HEK293 (cell line): ENCODE results near the gene BORCS8.

Experiments used
- GFI1B ChIP-seq: fragments of 450-650 bp; formaldehyde crosslinking; IDR thresholded peaks from 2 replicates; pipeline ENCODE4 v1.5.1; 2016; ENCODE audit warnings: missing biosample characterization, missing genetic modification characterization
- HOXC10 ChIP-seq: sonication (generic); formaldehyde crosslinking; IDR thresholded peaks from 2 replicates; pipeline ENCODE4 v1.8.1; 2023; ENCODE audit warnings: mild to moderate bottlenecking, missing genetic modification reagents
- IKZF3 ChIP-seq: fragments of 450-650 bp; IDR thresholded peaks from 2 replicates; pipeline ENCODE4 v1.5.0; 2018; ENCODE audit warnings: missing biosample characterization, mild to moderate bottlenecking, missing genetic modification characterization, moderate library complexity
- SETDB1 ChIP-seq: IDR thresholded peaks from one replicate; pipeline ENCODE4 v1.6.1; 2017; ENCODE audit warnings: mild to moderate bottlenecking, low read length, moderate library complexity, mixed read lengths; ENCODE audit not compliant: insufficient read length
- ZBTB1 ChIP-seq: fragments of 450-650 bp; formaldehyde crosslinking; IDR thresholded peaks from 2 replicates; pipeline ENCODE4 v1.5.1; 2016; ENCODE audit warnings: missing biosample characterization, missing genetic modification characterization
- ZBTB20 ChIP-seq: fragments of 450-650 bp; formaldehyde crosslinking; IDR thresholded peaks from 2 replicates; pipeline ENCODE4 v1.5.1; 2016; ENCODE audit warnings: missing biosample characterization, missing genetic modification characterization
- ZBTB21 ChIP-seq: fragments of 450-650 bp; formaldehyde crosslinking; IDR thresholded peaks from 2 replicates; pipeline ENCODE4 v1.5.1; 2017; ENCODE audit warnings: missing biosample characterization, missing genetic modification characterization
- ZFHX2 ChIP-seq: fragments of 450-650 bp; formaldehyde crosslinking; conservative IDR thresholded peaks from 2 replicates; pipeline ENCODE4 v1.5.1; 2016; ENCODE audit warnings: missing biosample characterization, missing genetic modification characterization
- ZFP3 ChIP-seq: fragments of 450-650 bp; formaldehyde crosslinking; IDR thresholded peaks from 2 replicates; pipeline ENCODE4 v1.5.1; 2016; ENCODE audit warnings: low read depth, missing biosample characterization, missing genetic modification characterization
- ZIC2 ChIP-seq: fragments of 450-650 bp; formaldehyde crosslinking; IDR thresholded peaks from 2 replicates; pipeline ENCODE4 v1.5.1; 2016; ENCODE audit warnings: missing biosample characterization, missing genetic modification characterization
- ZNF174 ChIP-seq: fragments of 450-650 bp; formaldehyde crosslinking; IDR thresholded peaks from 2 replicates; pipeline ENCODE4 v1.5.0; 2017; ENCODE audit warnings: missing biosample characterization, mild to moderate bottlenecking, missing genetic modification characterization
- ZNF2 ChIP-seq: fragments of 450-650 bp; formaldehyde crosslinking; IDR thresholded peaks from 2 replicates; pipeline ENCODE4 v1.5.1; 2016; ENCODE audit warnings: missing biosample characterization, missing genetic modification characterization
- ZNF202 ChIP-seq: fragments of 450-650 bp; formaldehyde crosslinking; IDR thresholded peaks from 2 replicates; pipeline ENCODE4 v1.5.1; 2016; ENCODE audit warnings: missing biosample characterization, missing genetic modification characterization, borderline replicate concordance
- ZNF248 ChIP-seq: fragments of 450-650 bp; formaldehyde crosslinking; IDR thresholded peaks from 2 replicates; pipeline ENCODE4 v1.5.1; 2017; ENCODE audit warnings: missing biosample characterization, missing genetic modification characterization
- ZNF335 ChIP-seq: fragments of 450-650 bp; formaldehyde crosslinking; conservative IDR thresholded peaks from 2 replicates; pipeline ENCODE4 v1.5.1; 2016; ENCODE audit warnings: missing biosample characterization, missing genetic modification characterization
- ZNF433 ChIP-seq: fragments of 450-650 bp; formaldehyde crosslinking; IDR thresholded peaks from 2 replicates; pipeline ENCODE4 v1.5.1; 2016; ENCODE audit warnings: missing biosample characterization, missing genetic modification characterization, low read depth
- ZNF48 ChIP-seq: fragments of 450-650 bp; formaldehyde crosslinking; IDR thresholded peaks from 2 replicates; pipeline ENCODE4 v1.5.1; 2016; ENCODE audit warnings: missing biosample characterization, missing genetic modification characterization
- ZNF501 ChIP-seq: fragments of 450-650 bp; formaldehyde crosslinking; IDR thresholded peaks from 2 replicates; pipeline ENCODE4 v1.5.1; 2016; ENCODE audit warnings: missing biosample characterization, missing genetic modification characterization
- ZNF548 ChIP-seq: fragments of 450-650 bp; formaldehyde crosslinking; IDR thresholded peaks from 2 replicates; pipeline ENCODE4 v1.5.1; 2016; ENCODE audit warnings: missing biosample characterization, missing genetic modification characterization
- ZNF558 ChIP-seq: fragments of 450-650 bp; formaldehyde crosslinking; IDR thresholded peaks from 2 replicates; pipeline ENCODE4 v1.5.1; 2016; ENCODE audit warnings: missing biosample characterization, missing genetic modification characterization
- ZNF768 ChIP-seq: fragments of 450-650 bp; formaldehyde crosslinking; IDR thresholded peaks from 2 replicates; pipeline ENCODE4 v1.5.1; 2018; ENCODE audit warnings: missing biosample characterization, mild to moderate bottlenecking, missing genetic modification characterization
- ZNF792 ChIP-seq: fragments of 450-650 bp; formaldehyde crosslinking; IDR thresholded peaks from 2 replicates; pipeline ENCODE4 v1.5.1; 2016; ENCODE audit warnings: missing biosample characterization, missing genetic modification characterization
- ZXDB ChIP-seq: fragments of 450-650 bp; formaldehyde crosslinking; IDR thresholded peaks from 2 replicates; pipeline ENCODE4 v1.5.1; 2016; ENCODE audit warnings: missing biosample characterization, missing genetic modification characterization
- TF ChIP-seq, protein P1 (sequence below): fragments of 450-650 bp; formaldehyde crosslinking; conservative IDR thresholded peaks from 2 replicates; pipeline ENCODE4 v1.5.1; 2016; ENCODE audit warnings: low read depth, missing biosample characterization, missing genetic modification characterization
- TF ChIP-seq, protein P2 (sequence below): fragments of 450-650 bp; formaldehyde crosslinking; IDR thresholded peaks from 2 replicates; pipeline ENCODE4 v1.5.1; 2016; ENCODE audit warnings: missing biosample characterization, missing genetic modification characterization
- TF ChIP-seq, protein P3 (sequence below): fragments of 450-650 bp; formaldehyde crosslinking; IDR thresholded peaks from 2 replicates; pipeline ENCODE4 v1.5.1; 2016; ENCODE audit warnings: missing biosample characterization, missing genetic modification characterization
- TF ChIP-seq, protein P4 (sequence below): fragments of 450-650 bp; formaldehyde crosslinking; IDR thresholded peaks from 2 replicates; pipeline ENCODE4 v1.5.1; 2016; ENCODE audit warnings: missing biosample characterization, missing genetic modification characterization
- TF ChIP-seq, protein P5 (sequence below): fragments of 450-650 bp; formaldehyde crosslinking; IDR thresholded peaks from 2 replicates; pipeline ENCODE4 v1.5.1; 2016; ENCODE audit warnings: missing biosample characterization, missing genetic modification characterization, low read depth
- TF ChIP-seq, protein P6 (sequence below): fragments of 450-650 bp; formaldehyde crosslinking; optimal IDR thresholded peaks from 2 replicates; pipeline ENCODE3; 2016; ENCODE audit warnings: missing biosample characterization, mild to moderate bottlenecking, missing genetic modification characterization

The BORCS8 gene

DNA sequence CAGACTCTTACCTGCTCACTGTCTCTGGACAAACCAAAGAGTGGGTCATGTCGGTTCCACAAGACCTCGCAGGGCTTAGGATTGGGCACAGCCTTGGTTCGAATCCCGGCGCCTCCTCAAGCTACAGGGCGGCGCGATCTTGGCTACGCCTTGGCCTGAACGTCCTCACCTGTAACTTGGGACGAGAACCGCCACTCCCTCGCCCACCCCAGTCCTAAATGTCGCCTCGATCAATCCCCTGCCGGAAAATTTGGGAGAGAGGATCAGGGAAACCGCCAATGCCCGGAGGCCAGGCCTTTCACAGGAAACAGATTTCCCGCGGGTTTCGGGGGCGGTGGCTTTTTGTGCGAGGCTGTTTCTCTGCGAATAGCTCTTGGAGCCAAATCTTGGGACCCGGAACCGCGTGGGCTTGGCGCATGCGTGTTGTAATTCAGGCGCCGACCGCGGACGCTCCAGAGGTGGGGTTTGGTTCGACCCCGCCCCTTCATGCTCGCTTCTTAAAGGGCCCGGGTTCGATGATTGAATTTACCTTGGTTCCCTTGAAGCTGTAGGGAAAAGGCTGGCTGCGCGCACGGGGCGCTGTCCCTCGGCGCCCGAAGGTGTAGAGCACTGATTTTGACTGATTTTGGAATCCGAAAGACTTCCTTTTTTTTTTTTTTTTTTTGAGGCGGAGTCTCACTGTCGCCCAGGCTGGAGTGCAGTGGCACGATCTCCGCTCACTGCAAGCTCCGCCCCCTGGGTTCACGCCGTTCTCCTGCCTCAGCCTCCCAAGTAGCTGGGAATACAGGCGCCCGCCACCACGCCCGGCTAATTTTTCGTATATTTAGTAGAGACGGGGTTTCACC, 11.3 kb upstream of the BORCS8 start, which contains the start of gene NR2C2AP (continued):
- TF ChIP-seq ZNF2 (tag by site-specific recombination): peak; percentile 50; the same call in 1 of the 2 replicates
- peak; percentile 63 for TF ChIP-seq ZXDB
- no peak for TF ChIP-seq GFI1B
- TF ChIP-seq, protein P1, sequence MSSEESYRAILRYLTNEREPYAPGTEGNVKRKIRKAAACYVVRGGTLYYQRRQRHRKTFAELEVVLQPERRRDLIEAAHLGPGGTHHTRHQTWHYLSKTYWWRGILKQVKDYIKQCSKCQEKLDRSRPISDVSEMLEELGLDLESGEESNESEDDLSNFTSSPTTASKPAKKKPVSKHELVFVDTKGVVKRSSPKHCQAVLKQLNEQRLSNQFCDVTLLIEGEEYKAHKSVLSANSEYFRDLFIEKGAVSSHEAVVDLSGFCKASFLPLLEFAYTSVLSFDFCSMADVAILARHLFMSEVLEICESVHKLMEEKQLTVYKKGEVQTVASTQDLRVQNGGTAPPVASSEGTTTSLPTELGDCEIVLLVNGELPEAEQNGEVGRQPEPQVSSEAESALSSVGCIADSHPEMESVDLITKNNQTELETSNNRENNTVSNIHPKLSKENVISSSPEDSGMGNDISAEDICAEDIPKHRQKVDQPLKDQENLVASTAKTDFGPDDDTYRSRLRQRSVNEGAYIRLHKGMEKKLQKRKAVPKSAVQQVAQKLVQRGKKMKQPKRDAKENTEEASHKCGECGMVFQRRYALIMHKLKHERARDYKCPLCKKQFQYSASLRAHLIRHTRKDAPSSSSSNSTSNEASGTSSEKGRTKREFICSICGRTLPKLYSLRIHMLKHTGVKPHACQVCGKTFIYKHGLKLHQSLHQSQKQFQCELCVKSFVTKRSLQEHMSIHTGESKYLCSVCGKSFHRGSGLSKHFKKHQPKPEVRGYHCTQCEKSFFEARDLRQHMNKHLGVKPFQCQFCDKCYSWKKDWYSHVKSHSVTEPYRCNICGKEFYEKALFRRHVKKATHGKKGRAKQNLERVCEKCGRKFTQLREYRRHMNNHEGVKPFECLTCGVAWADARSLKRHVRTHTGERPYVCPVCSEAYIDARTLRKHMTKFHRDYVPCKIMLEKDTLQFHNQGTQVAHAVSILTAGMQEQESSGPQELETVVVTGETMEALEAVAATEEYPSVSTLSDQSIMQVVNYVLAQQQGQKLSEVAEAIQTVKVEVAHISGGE: no peak; the same call in 1 of the 2 replicates
- no peak for TF ChIP-seq ZNF248 (tag by site-specific recombination)
- TF ChIP-seq HOXC10 (CRISPR knock-in tag): no peak
- TF ChIP-seq ZNF792 (tag by site-specific recombination): no peak
- peak; percentile 39; the same call in 1 of the 2 replicates for TF ChIP-seq ZFHX2
- TF ChIP-seq, protein P2, sequence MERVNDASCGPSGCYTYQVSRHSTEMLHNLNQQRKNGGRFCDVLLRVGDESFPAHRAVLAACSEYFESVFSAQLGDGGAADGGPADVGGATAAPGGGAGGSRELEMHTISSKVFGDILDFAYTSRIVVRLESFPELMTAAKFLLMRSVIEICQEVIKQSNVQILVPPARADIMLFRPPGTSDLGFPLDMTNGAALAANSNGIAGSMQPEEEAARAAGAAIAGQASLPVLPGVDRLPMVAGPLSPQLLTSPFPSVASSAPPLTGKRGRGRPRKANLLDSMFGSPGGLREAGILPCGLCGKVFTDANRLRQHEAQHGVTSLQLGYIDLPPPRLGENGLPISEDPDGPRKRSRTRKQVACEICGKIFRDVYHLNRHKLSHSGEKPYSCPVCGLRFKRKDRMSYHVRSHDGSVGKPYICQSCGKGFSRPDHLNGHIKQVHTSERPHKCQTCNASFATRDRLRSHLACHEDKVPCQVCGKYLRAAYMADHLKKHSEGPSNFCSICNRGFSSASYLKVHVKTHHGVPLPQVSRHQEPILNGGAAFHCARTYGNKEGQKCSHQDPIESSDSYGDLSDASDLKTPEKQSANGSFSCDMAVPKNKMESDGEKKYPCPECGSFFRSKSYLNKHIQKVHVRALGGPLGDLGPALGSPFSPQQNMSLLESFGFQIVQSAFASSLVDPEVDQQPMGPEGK (tag by site-specific recombination): peak; percentile 41; the same call in 1 of the 2 replicates
- no peak for TF ChIP-seq ZNF202
- no peak for TF ChIP-seq ZBTB20
- TF ChIP-seq ZNF335 (tag by site-specific recombination): peak; percentile 80
- TF ChIP-seq ZNF501 (tag by site-specific recombination): peak; percentile 55; the same call in 1 of the 2 replicates
- TF ChIP-seq ZNF548 (tag by site-specific recombination): no peak
- no peak for TF ChIP-seq ZNF174 (tag by site-specific recombination)
- no peak for TF ChIP-seq ZFP3 (tag by site-specific recombination)
- TF ChIP-seq ZIC2 (tag by site-specific recombination): no peak
- TF ChIP-seq SETDB1: peak; percentile 27
- TF ChIP-seq, protein P3, sequence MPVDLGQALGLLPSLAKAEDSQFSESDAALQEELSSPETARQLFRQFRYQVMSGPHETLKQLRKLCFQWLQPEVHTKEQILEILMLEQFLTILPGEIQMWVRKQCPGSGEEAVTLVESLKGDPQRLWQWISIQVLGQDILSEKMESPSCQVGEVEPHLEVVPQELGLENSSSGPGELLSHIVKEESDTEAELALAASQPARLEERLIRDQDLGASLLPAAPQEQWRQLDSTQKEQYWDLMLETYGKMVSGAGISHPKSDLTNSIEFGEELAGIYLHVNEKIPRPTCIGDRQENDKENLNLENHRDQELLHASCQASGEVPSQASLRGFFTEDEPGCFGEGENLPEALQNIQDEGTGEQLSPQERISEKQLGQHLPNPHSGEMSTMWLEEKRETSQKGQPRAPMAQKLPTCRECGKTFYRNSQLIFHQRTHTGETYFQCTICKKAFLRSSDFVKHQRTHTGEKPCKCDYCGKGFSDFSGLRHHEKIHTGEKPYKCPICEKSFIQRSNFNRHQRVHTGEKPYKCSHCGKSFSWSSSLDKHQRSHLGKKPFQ (tag by site-specific recombination): no peak
- TF ChIP-seq, protein P4, sequence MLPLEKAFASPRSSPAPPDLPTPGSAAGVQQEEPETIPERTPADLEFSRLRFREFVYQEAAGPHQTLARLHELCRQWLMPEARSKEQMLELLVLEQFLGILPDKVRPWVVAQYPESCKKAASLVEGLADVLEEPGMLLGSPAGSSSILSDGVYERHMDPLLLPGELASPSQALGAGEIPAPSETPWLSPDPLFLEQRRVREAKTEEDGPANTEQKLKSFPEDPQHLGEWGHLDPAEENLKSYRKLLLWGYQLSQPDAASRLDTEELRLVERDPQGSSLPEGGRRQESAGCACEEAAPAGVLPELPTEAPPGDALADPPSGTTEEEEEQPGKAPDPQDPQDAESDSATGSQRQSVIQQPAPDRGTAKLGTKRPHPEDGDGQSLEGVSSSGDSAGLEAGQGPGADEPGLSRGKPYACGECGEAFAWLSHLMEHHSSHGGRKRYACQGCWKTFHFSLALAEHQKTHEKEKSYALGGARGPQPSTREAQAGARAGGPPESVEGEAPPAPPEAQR (tag by site-specific recombination): no peak
- TF ChIP-seq ZNF768 (tag by site-specific recombination): no peak
- TF ChIP-seq ZBTB21 (tag by site-specific recombination): no peak
- TF ChIP-seq, protein P5, sequence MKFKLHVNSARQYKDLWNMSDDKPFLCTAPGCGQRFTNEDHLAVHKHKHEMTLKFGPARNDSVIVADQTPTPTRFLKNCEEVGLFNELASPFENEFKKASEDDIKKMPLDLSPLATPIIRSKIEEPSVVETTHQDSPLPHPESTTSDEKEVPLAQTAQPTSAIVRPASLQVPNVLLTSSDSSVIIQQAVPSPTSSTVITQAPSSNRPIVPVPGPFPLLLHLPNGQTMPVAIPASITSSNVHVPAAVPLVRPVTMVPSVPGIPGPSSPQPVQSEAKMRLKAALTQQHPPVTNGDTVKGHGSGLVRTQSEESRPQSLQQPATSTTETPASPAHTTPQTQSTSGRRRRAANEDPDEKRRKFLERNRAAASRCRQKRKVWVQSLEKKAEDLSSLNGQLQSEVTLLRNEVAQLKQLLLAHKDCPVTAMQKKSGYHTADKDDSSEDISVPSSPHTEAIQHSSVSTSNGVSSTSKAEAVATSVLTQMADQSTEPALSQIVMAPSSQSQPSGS (tag by site-specific recombination): no peak
- no peak for TF ChIP-seq ZNF48 (tag by site-specific recombination)
- no peak for TF ChIP-seq ZNF558 (tag by site-specific recombination)
- TF ChIP-seq ZBTB1 (tag by site-specific recombination): no peak
- TF ChIP-seq, protein P6, sequence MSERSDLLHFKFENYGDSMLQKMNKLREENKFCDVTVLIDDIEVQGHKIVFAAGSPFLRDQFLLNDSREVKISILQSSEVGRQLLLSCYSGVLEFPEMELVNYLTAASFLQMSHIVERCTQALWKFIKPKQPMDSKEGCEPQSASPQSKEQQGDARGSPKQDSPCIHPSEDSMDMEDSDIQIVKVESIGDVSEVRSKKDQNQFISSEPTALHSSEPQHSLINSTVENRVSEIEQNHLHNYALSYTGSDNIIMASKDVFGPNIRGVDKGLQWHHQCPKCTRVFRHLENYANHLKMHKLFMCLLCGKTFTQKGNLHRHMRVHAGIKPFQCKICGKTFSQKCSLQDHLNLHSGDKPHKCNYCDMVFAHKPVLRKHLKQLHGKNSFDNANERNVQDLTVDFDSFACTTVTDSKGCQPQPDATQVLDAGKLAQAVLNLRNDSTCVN (tag by site-specific recombination): peak; percentile 10
- TF ChIP-seq ZNF433 (tag by site-specific recombination): no peak
- no peak for TF ChIP-seq IKZF3 (tag by site-specific recombination)
